ENCODE measurements around the gene MSANTD1.

- no peak for TF ChIP-seq CTCF (IDR thresholded peaks at IDR 0.05; ENCODE audit: extremely low read depth in 1 of 2, insufficient read depth in 1 of 2, low read depth in 1 of 2, low read length in 2 of 2)
- no peak for TF ChIP-seq POLR2A (IDR thresholded peaks at IDR 0.05; ENCODE audit: low read depth, low read length)
- no peak for TF ChIP-seq MYC (IDR thresholded peaks at IDR 0.05; ENCODE audit: low read depth, low read length)
- TF ChIP-seq POLR2AphosphoS5 (IDR thresholded peaks at IDR 0.05; ENCODE audit: insufficient read depth, low read depth, low read length): no peak
- TF ChIP-seq EZH2 (IDR thresholded peaks at IDR 0.05; ENCODE audit: borderline replicate concordance, low read depth, low read length, severe bottlenecking): no peak
Measured at GRCh38 chr4:3199653-3200422, 49.1 kb upstream of the MSANTD1 start.
